OCI-LY3 (cell line): Measurements from ENCODE around the gene ITPR1.

Source experiments
- H2AFZ ChIP-seq: fragments of 200-600, 300-600 bp; shearing (Covaris generic); 2 replicates; pipeline ENCODE4 v1.6.0; 2014; ENCODE audit warnings: antibody characterized with exemption, low read depth, low read length
- H3K27ac ChIP-seq: fragments of 200-600, 300-600 bp; sonication (generic); 2 replicates; pipeline ENCODE4 v1.5.1; 2014; ENCODE audit warnings: mild to moderate bottlenecking, low read length, moderate library complexity, mixed read lengths
- H3K27me3 ChIP-seq: fragments of 200-600, 300-600 bp; sonication (generic); 2 replicates; pipeline ENCODE4 v1.6.1; 2014; ENCODE audit warnings: low read depth, low read length, mixed read lengths
- H3K36me3 ChIP-seq: fragments of 200-600, 300-600 bp; sonication (generic); replicated peaks from 2 replicates; pipeline ENCODE3; 2014; ENCODE audit warnings: low read depth, low read length, mixed read lengths
- H3K4me1 ChIP-seq: fragments of 300-600, 200-600 bp; sonication (generic); 2 replicates; pipeline ENCODE4 v1.6.1; 2014; ENCODE audit warnings: low read length, mixed read lengths
- H3K4me2 ChIP-seq: fragments of 200-600, 300-600 bp; sonication (generic); 2 replicates; pipeline ENCODE4 v1.6.1; 2014; ENCODE audit warnings: low read length, mixed read lengths
- H3K4me3 ChIP-seq: fragments of 300-600, 200-600 bp; sonication (generic); 2 replicates; pipeline ENCODE4 v1.5.1; 2014; ENCODE audit warnings: antibody characterized with exemption, mild to moderate bottlenecking, low read length, moderate library complexity
- H3K79me2 ChIP-seq: fragments of 300-600, 200-600 bp; shearing (Covaris generic); 2 replicates; pipeline ENCODE4 v1.6.1; 2014; ENCODE audit warnings: mild to moderate bottlenecking, low read length, mixed read lengths
- H3K9ac ChIP-seq: fragments of 300-600, 200-600 bp; shearing (Covaris generic); 2 replicates; pipeline ENCODE4 v1.6.0; 2014; ENCODE audit warnings: mild to moderate bottlenecking, low read length, moderate library complexity
- H3K9me3 ChIP-seq: fragments of 200-600, 300-600 bp; shearing (Covaris generic); 2 replicates; pipeline ENCODE4 v1.6.1; 2014; ENCODE audit warnings: low read length, mixed read lengths; ENCODE audit not compliant: insufficient read depth
- H4K20me1 ChIP-seq: fragments of 200-600, 300-600 bp; sonication (generic); 2 replicates; pipeline ENCODE4 v1.6.1; 2016; ENCODE audit warnings: low read length, mixed read lengths; ENCODE audit not compliant: insufficient read depth
- EZH2phosphoT487 ChIP-seq: fragments of 200-600 bp; shearing (Covaris generic); IDR thresholded peaks from 2 replicates; pipeline ENCODE4 v1.6.1; 2018; ENCODE audit warnings: antibody characterized with exemption, mixed run types, low read depth
- TF ChIP-seq, protein P1 (sequence below): fragments of 200-600, 300-600 bp; sonication (generic); IDR thresholded peaks from 2 replicates; pipeline ENCODE4 v1.5.1; 2014; ENCODE audit warnings: antibody characterized with exemption, low read length, low read depth

The ITPR1 gene

DNA sequence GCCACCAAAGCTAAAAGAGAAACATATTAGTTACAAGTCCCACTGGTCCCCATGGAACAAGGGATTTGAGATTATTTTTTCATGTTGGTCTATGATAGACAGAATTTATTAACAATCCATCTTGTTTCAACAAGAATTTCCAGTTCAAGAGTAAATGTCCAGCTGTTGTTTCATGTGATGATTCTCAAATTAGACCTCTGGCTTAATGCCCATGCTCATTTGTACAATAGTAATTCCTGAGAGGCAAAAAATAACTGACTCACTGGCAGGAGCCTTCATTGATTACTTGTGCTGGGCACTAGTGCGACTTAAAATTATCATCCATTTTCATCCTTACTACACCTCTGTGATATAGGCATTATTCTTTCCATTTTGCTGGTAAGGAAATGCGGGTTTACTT, 171.3 kb downstream of the ITPR1 start:
- TF ChIP-seq, protein P1, sequence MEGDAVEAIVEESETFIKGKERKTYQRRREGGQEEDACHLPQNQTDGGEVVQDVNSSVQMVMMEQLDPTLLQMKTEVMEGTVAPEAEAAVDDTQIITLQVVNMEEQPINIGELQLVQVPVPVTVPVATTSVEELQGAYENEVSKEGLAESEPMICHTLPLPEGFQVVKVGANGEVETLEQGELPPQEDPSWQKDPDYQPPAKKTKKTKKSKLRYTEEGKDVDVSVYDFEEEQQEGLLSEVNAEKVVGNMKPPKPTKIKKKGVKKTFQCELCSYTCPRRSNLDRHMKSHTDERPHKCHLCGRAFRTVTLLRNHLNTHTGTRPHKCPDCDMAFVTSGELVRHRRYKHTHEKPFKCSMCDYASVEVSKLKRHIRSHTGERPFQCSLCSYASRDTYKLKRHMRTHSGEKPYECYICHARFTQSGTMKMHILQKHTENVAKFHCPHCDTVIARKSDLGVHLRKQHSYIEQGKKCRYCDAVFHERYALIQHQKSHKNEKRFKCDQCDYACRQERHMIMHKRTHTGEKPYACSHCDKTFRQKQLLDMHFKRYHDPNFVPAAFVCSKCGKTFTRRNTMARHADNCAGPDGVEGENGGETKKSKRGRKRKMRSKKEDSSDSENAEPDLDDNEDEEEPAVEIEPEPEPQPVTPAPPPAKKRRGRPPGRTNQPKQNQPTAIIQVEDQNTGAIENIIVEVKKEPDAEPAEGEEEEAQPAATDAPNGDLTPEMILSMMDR: no peak
- TF ChIP-seq EZH2phosphoT487: no peak
- Histone ChIP-seq H3K4me1 (no peaks in the 10 kb centered on the region), H3K36me3 (no peaks in the 10 kb centered on the region), H3K79me2 (no peaks in the 10 kb centered on the region), H3K9ac (no peak overlapping the region), H3K4me2 (no peak overlapping the region), H3K4me3 (no peak overlapping the region), H3K27ac (no peak overlapping the region), H4K20me1 (no peaks in the 10 kb centered on the region), H3K27me3 (no peaks in the 10 kb centered on the region), H2AFZ (no peak overlapping the region), H3K9me3 (no peaks in the 10 kb centered on the region)

- no peak overlapping the region for H3K9ac ChIP-seq
- no peak overlapping the region for H2AFZ ChIP-seq
- H3K4me2 ChIP-seq: no peak overlapping the region
- no peak overlapping the region for H3K4me3 ChIP-seq
- H3K9me3 ChIP-seq: no peaks in the 10 kb centered on the region
- TF ChIP-seq, protein P1: no peak
- no peak for TF ChIP-seq EZH2phosphoT487
- no peaks in the 10 kb centered on the region for H3K79me2 ChIP-seq
- H4K20me1 ChIP-seq: no peaks in the 10 kb centered on the region
- H3K27ac ChIP-seq: no peak overlapping the region
- no peaks in the 10 kb centered on the region for H3K27me3 ChIP-seq
- no peaks in the 10 kb centered on the region for H3K36me3 ChIP-seq
- no peaks in the 10 kb centered on the region for H3K4me1 ChIP-seq
Observed at GRCh38 chr3:4665197-4665596, 172.0 kb downstream of the ITPR1 start.

- H3K4me1 ChIP-seq: no peaks in the 10 kb centered on the region
- no peaks in the 10 kb centered on the region for H3K9me3 ChIP-seq
- no peak overlapping the region for H2AFZ ChIP-seq
- no peak overlapping the region for H3K4me2 ChIP-seq
- H3K9ac ChIP-seq: no peak overlapping the region
- H4K20me1 ChIP-seq: no peaks in the 10 kb centered on the region
- H3K4me3 ChIP-seq: no peak overlapping the region
- H3K27me3 ChIP-seq: no peaks in the 10 kb centered on the region
- TF ChIP-seq, protein P1: no peak
- TF ChIP-seq EZH2phosphoT487: no peak
- H3K27ac ChIP-seq: no peak overlapping the region
- no peaks in the 10 kb centered on the region for H3K79me2 ChIP-seq
- no peaks in the 10 kb centered on the region for H3K36me3 ChIP-seq
Observed at GRCh38 chr3:4666071-4666470, 172.9 kb downstream of the ITPR1 start.

- Histone ChIP-seq H3K4me2 (no peak overlapping the region), H3K9ac (no peak overlapping the region), H3K4me3 (no peak overlapping the region), H3K9me3 (no peaks in the 10 kb centered on the region), H3K36me3 (no peaks in the 10 kb centered on the region), H3K27ac (no peak overlapping the region), H3K27me3 (no peaks in the 10 kb centered on the region), H2AFZ (no peak overlapping the region), H3K79me2 (no peaks in the 10 kb centered on the region), H4K20me1 (no peaks in the 10 kb centered on the region), H3K4me1 (no peaks in the 10 kb centered on the region)
- no peak for TF ChIP-seq EZH2phosphoT487
- TF ChIP-seq, protein P1: peak; percentile 13; the same call in 1 of the 2 replicates
Observed at GRCh38 chr3:4670352-4670751, 177.2 kb downstream of the ITPR1 start.
